Measurements from ENCODE around the gene CBX7. TPM values are rescaled to one million over a fixed set of nuclear protein-coding genes. Genes with fewer than 3 reads are reported as not detected.
A peak's percentile ranks its signal among the peaks of the same experiment; 100 is the strongest.

CBX7 gene
- total and polyA plus RNA-seq, 5 donors, result 68.1 to 97.9 (median 72.5) TPM

DNA sequence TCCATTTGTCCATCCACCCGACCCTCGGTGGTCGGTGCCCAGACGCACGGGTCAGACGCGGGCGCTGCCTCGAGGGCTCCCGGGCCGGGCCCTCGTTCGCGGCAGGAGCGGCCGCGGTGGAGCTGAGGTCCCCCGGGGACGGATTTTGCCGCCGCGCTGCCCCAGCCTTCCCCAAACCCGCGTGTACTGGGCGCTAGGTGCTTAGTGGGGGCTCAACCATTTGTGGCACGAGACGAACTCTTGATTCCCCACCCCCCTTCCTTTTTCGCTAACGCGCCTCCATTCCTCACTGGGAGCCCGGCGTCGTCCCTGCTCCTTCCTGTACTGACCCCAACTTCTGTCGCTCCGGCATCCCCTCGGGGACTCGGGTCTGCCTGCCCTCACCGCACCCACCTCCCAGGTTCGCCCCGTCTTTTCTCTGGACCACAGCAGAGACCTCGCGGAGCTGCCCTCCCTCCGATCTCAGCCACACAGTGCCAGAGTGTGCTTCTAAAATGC is 789 bp upstream of the CBX7 start:
- Histone ChIP-seq H3K4me3 (ENCODE audit: low read length) (peak overlapping the region; percentile 97), H3K9me3 (ENCODE audit: control insufficient read depth, low read length) (no peaks in the 10 kb centered on the region), H3K27me3 (ENCODE audit: control insufficient read depth, insufficient read depth) (no peaks in the 10 kb centered on the region), H3K27ac (ENCODE audit: low read length) (peak overlapping the region; percentile 95), H3K4me1 (ENCODE audit: control insufficient read depth, insufficient read depth, low read length) (peaks cover 5% of the 10 kb centered on the region)
- DNase-seq, result peak in 1 of 3 donors; percentile 71
- ATAC-seq, result peak; percentile 6 to 10
- WGBS, result 2% methylated on average over 43 of the region's 43 CpGs
- intact Hi-C loops (cut with DNase I), result no loop called here

- peak overlapping the region; percentile 98 for H3K27ac ChIP-seq (ENCODE audit: low read length)
- no peaks in the 10 kb centered on the region for H3K9me3 ChIP-seq (ENCODE audit: control insufficient read depth, low read length)
- intact Hi-C loops (cut with DNase I), result no loop called here
- peaks cover 5% of the 10 kb centered on the region for H3K4me1 ChIP-seq (ENCODE audit: control insufficient read depth, insufficient read depth, low read length)
- no peaks in the 10 kb centered on the region for H3K27me3 ChIP-seq (ENCODE audit: control insufficient read depth, insufficient read depth)
- no peak for ATAC-seq
- WGBS, result 7% methylated on average over 44 of the region's 44 CpGs
- peak overlapping the region; percentile 97 for H3K4me3 ChIP-seq (ENCODE audit: low read length)
- no peak for DNase-seq
Observed at GRCh38 chr22:39152024-39152510, 413 bp downstream of the CBX7 start.

DNA sequence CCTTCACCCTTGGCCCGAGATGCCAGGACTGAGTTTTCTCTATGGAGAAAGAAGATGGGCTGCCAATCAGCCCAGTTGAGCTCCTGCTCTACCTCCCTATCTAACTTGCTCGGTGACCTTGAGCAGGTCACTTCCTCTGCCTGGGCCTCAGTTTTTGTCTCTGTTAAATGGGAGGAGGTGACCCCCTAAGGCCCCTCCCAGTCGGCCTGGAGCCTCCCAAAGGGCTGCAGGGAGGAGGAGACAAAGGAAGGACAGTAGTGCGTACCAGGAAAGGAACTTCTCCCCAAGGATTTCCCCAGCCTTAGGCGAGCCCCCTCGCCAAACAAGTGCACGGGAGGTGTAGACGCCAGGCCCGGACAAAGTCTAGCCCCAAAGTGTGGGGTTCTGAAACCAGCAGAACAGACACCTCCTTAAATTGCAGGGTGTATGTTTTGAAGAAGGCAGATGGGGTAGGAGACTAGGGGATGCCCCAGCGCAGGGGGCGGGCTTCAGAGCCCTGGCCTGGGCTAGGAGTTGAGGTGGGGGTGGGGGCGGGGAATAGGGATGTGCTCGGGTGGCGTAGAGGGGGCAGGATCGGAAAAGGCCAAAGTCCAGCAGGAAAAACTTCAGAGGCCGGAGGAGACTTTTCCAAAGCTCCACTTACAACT is 1.0 kb downstream of the CBX7 start:
- intact Hi-C loops (cut with DNase I), result no loop called here
- DNase-seq, result peak in 1 of 3 donors; percentile 73
- H3K4me1 ChIP-seq (ENCODE audit: control insufficient read depth, insufficient read depth, low read length), result peaks cover 6% of the 10 kb centered on the region
- H3K27ac ChIP-seq (ENCODE audit: low read length), result peak overlapping the region; percentile 98
- H3K4me3 ChIP-seq (ENCODE audit: low read length), result peak overlapping the region; percentile 97
- ATAC-seq, result no peak
- H3K9me3 ChIP-seq (ENCODE audit: control insufficient read depth, low read length), result no peaks in the 10 kb centered on the region
- WGBS, result 38% methylated on average over 16 of the region's 16 CpGs
- H3K27me3 ChIP-seq (ENCODE audit: control insufficient read depth, insufficient read depth), result no peaks in the 10 kb centered on the region

GRCh38 chr22:39150848-39151215 is 1.6 kb downstream of the CBX7 start:
- H3K27me3 ChIP-seq (ENCODE audit: control insufficient read depth, insufficient read depth), result no peaks in the 10 kb centered on the region
- WGBS, result 41% methylated on average over 6 of the region's 6 CpGs
- ATAC-seq, result no peak
- no peaks in the 10 kb centered on the region for H3K9me3 ChIP-seq (ENCODE audit: control insufficient read depth, low read length)
- peaks cover 10% of the 10 kb centered on the region for H3K4me1 ChIP-seq (ENCODE audit: control insufficient read depth, insufficient read depth, low read length)
- H3K4me3 ChIP-seq (ENCODE audit: low read length), result no peak overlapping the region
- DNase-seq, result peak in 1 of 3 donors; percentile 36
- intact Hi-C loops (cut with DNase I), result no loop called here
- peak overlapping the region; percentile 82 for H3K27ac ChIP-seq (ENCODE audit: low read length)

DNA sequence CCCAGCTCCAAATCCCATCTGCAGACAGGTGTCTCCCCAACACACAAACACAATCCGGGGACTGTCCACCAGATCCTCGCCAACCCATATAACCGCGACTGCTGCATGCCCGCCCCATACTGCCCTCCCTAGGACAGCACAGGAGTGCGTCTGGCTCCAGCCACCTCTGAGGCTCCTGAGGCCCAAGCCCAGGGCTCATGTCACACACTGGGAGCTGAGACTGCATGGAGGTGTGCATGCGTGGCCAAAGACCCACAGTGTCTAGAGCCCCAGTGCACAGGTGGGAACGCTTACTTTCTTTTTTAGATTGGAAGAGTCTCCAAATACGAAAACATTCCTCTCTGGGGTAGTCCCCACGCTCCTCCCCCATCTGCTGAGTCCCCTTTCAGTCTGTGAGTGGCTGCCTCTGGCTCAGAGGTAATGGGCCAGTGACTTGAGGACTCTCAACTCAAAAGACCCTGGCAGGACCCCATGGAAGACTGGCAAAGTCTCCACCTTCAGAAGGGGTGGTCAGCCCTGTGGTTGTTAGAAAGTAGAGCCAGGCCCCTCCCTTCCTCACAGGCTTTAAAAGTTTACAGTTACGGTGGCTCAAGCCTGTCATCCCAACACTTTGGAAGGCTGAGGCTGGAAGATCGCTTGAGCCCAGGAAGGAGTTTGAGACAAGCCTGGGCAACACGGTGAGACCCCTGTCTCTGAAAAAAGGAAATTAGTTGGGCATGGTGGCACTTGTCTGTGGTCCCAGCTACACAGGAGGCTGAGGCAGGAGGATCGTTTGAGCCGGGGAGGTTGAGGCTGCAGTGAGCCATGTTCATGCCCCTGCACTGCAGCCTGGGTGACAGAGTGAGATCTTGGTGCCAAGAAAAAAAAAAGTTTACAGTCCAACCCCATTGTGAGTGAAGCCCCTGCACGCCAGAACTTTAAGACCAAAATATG is 2.3 kb downstream of the CBX7 start:
- no peaks in the 10 kb centered on the region for H3K9me3 ChIP-seq (ENCODE audit: control insufficient read depth, low read length)
- WGBS, result 72% methylated on average over 16 of the region's 16 CpGs
- ATAC-seq, result no peak
- intact Hi-C loops (cut with DNase I), result no loop called here
- peak overlapping the region; percentile 82 for H3K27ac ChIP-seq (ENCODE audit: low read length)
- no peaks in the 10 kb centered on the region for H3K27me3 ChIP-seq (ENCODE audit: control insufficient read depth, insufficient read depth)
- no peak overlapping the region for H3K4me3 ChIP-seq (ENCODE audit: low read length)
- DNase-seq, result peak in 1 of 3 donors; percentile 58
- H3K4me1 ChIP-seq (ENCODE audit: control insufficient read depth, insufficient read depth, low read length), result peaks cover 10% of the 10 kb centered on the region

GRCh38 chr22:39148727-39149535 is 3.5 kb downstream of the CBX7 start:
- Histone ChIP-seq H3K27me3 (ENCODE audit: control insufficient read depth, insufficient read depth) (no peaks in the 10 kb centered on the region), H3K27ac (ENCODE audit: low read length) (peak overlapping the region; percentile 60), H3K9me3 (ENCODE audit: control insufficient read depth, low read length) (no peaks in the 10 kb centered on the region), H3K4me1 (ENCODE audit: control insufficient read depth, insufficient read depth, low read length) (peaks cover 10% of the 10 kb centered on the region), H3K4me3 (ENCODE audit: low read length) (no peak overlapping the region)
- intact Hi-C loops (cut with DNase I), result no loop called here
- DNase-seq (peak; percentile 71 to 89 (median 87)), ATAC-seq (no peak)
- 57% methylated on average over 9 of the region's 9 CpGs for WGBS

DNA sequence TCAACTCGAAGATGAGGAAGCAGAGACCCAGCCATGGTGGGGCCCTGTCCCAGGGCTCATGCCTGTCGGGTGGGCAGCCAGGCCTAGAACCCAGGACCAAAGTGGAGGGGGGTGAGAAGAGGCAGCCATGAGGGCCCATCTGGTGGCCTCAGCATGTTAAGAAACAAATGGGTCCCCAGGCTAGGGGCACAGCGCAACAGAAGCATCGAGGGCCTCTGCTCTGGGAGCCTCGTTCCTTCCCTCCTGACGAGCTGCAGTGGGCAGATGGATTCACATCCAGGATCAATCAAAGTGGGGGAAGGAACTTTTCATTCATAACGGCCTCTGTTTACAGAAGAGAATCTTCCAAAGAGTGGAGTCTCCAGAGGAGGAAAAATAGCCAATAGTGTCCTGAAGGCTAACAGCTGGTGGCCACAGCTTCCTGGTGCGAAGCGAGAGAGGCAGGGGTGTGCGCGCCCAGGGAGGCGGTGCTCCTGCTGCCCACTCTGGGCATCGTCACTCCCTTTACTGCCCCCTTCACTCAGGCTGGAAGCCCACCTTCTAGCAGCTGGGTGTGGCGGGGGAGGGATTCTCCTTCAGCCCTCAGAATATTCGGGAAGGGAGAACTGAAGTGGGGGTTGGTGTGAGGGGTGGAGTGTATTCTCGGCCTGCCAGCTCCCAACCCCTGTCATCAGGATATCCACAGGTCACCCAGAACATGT is 4.3 kb downstream of the CBX7 start:
- no peak for ATAC-seq
- 70% methylated on average over 16 of the region's 16 CpGs for WGBS
- peak overlapping the region; percentile 60 for H3K27ac ChIP-seq (ENCODE audit: low read length)
- no peaks in the 10 kb centered on the region for H3K27me3 ChIP-seq (ENCODE audit: control insufficient read depth, insufficient read depth)
- H3K9me3 ChIP-seq (ENCODE audit: control insufficient read depth, low read length), result no peaks in the 10 kb centered on the region
- peak in 1 of 3 donors; percentile 55 for DNase-seq
- intact Hi-C loops (cut with DNase I), result no loop called here
- no peak overlapping the region for H3K4me3 ChIP-seq (ENCODE audit: low read length)
- H3K4me1 ChIP-seq (ENCODE audit: control insufficient read depth, insufficient read depth, low read length), result peaks cover 6% of the 10 kb centered on the region

GRCh38 chr22:39147335-39148025 is 5.0 kb downstream of the CBX7 start:
- Histone ChIP-seq H3K9me3 (ENCODE audit: control insufficient read depth, low read length) (no peaks in the 10 kb centered on the region), H3K27ac (ENCODE audit: low read length) (peak overlapping the region; percentile 17), H3K4me3 (ENCODE audit: low read length) (no peak overlapping the region), H3K4me1 (ENCODE audit: control insufficient read depth, insufficient read depth, low read length) (peaks cover 6% of the 10 kb centered on the region), H3K27me3 (ENCODE audit: control insufficient read depth, insufficient read depth) (no peaks in the 10 kb centered on the region)
- intact Hi-C loops (cut with DNase I), result no loop called here
- no peak for DNase-seq
- no peak for ATAC-seq
- 83% methylated on average over 5 of the region's 5 CpGs for WGBS

- ATAC-seq, result no peak
- DNase-seq, result peak in 1 of 3 donors; percentile 38
- Histone ChIP-seq H3K4me3 (ENCODE audit: low read length) (peak overlapping the region; percentile 88), H3K27me3 (ENCODE audit: control insufficient read depth, insufficient read depth) (no peaks in the 10 kb centered on the region), H3K4me1 (ENCODE audit: control insufficient read depth, insufficient read depth, low read length) (peaks cover 9% of the 10 kb centered on the region), H3K9me3 (ENCODE audit: control insufficient read depth, low read length) (no peaks in the 10 kb centered on the region), H3K27ac (ENCODE audit: low read length) (peak overlapping the region; percentile 96)
- intact Hi-C loops (cut with DNase I), result no loop called here
- WGBS, result 57% methylated on average over 6 of the region's 6 CpGs
Observed at GRCh38 chr22:39146256-39147101, 6.0 kb downstream of the CBX7 start.
